ENCODE measurements around the gene UBR2.
"Not testable (repeated sequence)": the region's sequence is repeated elsewhere in the genome, so short reads cannot be mapped to it uniquely, and the experiment has no call there.

Gene UBR2

DNA sequence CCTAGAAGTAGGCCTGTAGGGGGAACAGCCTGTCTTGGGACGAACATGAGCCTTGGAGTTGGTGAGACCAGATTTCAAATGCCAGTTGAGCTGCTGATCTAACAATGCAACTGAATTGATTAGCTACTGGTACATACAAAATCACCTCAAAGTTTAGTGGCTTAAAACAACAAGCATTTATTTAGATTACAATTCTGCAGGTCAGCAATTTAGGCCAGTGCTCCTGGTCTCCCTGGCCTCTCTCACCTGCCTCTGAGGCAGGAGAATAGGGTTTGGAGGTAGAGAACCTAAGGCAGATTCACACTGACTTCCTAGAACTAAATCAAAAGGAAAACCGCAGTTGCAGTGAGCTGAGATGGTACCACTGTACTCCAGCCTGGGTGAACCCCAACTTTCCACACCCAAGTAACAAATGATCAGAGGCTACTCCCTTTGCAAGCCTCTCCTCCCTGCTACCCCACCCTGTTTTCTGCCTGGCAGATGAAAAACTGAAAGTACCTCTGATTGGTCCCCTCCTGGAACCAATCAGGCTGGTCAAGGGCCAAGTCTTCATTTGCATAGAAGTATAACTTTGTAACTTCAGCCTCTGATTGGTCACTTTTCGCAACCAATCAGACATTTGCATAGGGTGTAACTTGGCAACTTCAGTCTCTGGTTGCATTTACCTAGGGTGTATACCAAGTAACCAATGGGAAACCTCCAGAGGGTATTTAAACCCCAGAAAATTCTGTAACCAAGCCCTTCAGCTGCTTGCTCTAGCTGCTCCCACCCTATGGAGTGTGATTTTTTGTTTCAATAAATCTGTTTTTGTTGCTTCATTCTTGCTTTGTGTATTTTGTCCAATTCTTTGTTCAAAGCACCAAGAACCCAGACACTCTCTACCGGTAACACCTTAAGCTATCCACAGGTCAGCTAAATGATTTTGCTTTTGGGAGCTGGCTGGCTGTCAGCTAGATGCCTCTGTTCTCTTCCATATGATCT lies 8.1 kb upstream of the UBR2 start:
- DNase-seq (ENCODE audit: low spot score), result no peak

DNA sequence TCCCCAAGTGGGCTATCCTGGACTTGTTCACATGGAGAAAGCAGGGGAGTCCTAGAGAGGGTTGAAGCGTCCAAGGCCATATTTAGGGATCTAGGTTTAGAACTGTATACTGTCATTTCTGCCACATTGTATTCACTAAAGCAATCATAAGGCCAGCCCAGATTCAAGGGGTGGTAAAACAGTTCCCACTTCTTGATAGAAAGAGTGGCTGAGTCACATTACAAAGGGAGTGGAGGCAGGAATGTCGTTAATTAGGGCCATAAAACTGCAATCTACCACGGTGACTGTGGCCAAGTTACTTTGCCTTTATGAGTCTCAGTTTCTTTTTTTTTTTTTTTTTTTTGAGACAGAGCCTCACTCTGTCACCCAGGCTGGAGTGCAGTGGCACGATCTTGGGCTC lies 7.4 kb upstream of the UBR2 start:
- DNase-seq (ENCODE audit: low spot score), result no peak

DNA sequence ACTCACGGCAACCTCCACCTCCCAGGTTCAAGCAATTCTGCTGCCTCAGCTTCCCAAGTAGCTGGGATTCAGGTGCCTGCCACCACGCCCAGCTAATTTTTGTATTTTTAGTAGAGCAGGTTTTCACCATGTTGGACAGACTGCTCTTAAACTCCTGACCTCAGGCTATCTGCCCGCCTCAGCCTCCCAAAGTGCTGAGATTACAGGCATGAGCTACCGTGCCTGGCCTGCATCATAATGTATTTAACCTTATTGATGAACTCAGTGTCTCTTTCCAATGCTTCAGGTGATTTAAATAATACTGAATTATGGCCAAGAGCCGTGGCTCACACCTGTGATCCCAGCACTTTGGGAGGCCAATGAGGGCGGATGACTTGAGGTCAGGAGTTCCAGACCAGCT lies 4.6 kb upstream of the UBR2 start:
- DNase-seq (ENCODE audit: low spot score), result not testable (repeated sequence)

DNA sequence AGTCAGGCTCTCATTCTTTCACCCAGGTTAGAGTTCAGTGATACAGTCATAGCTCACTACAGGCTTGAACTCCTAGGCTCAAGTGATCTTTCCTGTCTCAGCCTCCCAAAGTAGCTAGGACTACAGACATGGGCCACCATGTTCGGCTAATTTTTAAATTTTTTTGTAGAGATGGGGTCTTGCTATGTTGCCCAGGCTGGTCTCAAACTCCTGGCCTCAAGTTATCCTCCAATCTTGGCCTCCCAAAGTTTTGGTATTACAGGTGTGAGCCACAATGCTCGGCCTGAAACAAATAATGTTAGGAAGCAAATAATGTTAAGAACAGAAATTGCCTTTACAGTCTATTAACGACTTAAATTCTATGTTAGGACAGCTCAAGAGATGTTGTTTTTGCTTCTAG lies 1.8 kb upstream of the UBR2 start:
- DNase-seq (ENCODE audit: low spot score), result no peak

DNA sequence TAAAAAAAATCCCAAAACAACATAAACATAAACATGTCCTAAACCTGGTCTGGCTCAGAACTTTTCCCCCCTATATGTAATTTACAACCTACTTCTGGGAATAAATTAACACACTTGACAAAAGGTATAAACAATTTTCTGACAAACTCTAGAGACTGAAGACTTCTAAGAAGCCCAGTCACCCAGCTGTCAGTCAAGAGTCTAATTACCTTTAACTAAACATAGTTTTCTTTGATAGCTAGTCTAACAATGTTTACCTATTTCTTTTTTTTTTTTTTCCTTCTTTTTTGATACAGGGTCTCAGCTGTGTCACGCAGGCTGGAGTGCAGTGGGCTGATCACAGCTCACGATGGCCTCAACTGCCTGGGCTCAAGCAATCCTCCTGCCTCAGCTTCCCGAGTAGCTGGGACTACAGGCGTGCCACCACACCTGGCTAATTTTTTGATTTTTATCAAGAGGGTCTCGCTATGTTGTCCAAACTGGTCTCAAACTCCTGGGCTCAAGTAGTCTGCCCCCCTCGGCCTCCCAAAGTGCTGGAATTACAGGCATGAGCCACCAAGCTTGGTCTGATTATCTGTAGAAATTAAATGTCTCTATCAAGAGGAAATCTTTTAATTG lies 932 bp upstream of the UBR2 start:
- DNase-seq (ENCODE audit: low spot score), result no peak

DNA sequence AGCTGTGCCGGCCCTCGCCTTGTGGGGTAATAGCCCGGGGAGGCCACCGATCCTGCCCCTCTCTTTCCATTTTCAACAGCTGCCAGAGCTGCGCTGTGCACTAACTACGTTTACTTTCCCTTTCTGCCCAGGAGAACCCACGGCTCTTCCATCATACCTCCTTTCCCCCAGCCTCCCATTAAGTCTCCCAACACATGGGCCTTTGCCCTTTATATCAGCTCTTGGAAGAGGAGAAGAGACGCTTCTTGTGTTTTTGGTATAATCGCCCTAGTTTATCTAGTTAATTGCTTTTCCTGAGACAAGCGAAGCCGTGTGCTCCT lies 637 bp downstream of the UBR2 start:
- DNase-seq (ENCODE audit: low spot score), result no peak

DNA sequence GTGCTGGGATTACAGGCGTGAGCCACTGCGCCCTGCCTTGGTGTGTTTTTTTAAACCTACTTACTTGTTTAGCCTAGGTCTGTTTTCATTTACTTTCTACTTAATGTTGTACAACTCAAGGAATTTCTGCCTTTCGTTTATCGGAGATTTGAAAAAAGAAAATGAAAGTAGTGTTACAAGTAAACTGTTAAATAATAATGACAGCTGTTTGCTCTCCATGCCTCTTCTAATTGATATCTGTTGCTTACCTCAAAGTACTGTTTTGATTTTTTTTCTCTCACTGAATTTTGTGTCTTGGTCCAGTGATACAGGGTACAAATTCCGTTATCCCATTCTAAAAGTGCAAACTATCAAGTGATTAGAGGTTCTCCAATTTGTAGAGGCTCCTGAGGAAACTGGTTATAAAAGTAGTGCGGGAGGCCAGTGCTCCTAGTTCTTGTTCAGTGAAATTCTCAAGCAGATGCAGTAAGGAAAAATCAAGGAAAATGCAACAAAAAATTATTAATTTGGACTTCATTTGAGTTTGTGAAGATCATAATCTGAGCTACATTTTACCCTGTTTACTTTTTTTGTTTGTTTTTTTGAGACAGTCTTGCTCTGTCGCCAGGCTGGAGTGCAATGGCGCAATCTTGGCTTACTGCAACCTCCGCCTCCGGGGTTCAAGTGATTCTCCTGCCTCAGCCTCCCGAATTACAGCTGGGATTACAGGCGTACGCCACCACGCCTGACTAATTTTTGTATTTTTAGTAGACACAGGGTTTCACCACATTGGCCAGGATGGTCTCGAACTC lies 2.2 kb downstream of the UBR2 start:
- no peak for DNase-seq (ENCODE audit: low spot score)

DNA sequence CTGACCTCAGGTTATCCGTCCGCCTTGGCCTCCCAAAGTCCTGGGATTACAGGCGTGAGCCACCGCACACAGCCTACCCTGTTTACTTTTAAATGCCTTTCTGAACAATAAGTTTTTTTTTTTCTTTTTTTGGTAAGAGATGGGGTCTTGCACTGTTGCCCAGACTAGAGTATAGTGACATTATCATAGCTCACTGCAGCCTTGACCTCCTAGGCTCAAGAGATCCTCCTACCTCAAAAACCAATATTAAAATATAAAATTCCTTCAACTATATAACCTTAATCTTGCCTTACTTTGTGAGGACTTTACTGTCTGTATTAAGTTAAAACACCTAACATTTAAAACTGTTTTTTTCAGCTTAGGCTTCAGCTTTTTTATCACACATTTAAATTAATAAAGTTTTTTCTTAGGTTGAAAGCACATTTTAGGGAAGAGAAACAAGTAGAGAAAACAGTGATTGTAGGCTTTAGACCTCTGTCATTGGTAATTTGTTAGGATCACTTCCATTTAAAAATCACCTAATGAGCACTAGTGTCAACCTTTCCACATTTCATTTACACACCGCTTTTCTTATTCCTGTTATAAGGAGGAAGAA lies 2.9 kb downstream of the UBR2 start:
- no peak for DNase-seq (ENCODE audit: low spot score)

DNA sequence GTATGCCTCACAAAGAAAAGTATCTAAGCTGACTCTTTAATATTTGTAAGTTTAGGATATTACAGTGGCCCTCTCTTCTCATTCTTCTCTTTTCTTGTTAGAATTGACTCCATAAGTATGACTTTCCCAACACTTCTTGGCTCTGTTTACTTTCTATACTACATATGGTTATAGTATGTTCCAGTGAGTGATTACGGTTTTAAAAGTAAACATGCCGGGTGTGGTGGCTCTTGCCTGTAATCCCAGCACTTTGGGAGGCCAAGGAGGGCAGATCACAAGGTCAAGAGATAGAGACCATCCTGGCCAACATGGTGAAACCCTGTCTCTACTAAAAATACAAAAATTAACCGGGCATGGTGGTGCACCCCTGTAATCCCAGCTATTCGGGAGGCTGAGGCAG lies 3.4 kb downstream of the UBR2 start:
- DNase-seq (ENCODE audit: low spot score), result not testable (repeated sequence)

DNA sequence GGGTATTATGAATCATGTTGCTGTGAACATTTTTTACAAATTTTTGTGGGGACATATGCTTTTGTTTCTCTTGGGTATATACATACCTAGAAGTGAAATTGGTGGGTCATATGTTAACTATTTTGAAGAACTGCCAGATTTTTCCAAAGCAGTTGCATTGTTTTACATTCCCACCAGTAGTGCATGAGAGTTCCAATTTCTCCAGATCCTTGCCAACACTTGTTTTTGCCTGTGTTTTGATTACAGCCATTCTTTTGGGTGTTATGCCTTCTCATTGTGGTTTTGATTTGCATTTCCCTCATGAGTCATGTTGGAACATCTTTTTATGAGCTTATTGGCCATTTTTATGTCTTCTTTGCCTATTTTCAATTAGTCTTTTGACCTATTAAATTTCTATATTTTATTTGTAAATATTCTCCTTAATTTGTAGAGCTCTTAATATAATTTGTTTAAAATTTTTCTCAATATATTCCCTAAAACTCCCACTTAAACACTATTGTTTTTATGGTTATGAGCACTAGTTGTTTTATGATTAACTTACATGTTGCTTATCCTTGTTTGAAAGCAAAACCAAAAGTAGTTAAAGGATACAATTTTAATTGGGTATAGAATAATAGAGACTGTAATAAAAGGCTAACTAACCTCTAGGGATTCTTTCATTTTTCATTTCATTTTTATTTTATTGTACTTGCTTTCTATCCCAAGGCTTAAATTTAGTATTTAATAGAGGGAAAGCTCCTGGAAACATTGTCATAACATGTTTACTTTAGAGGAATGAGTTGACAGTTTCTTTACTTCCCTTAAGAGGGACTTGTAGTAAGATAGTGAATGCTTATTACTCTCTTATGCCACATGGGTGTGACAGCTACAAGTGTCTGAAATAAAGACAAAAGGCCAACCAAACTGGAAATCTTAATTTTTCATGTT lies 5.5 kb downstream of the UBR2 start:
- DNase-seq (ENCODE audit: low spot score), result no peak

DNA sequence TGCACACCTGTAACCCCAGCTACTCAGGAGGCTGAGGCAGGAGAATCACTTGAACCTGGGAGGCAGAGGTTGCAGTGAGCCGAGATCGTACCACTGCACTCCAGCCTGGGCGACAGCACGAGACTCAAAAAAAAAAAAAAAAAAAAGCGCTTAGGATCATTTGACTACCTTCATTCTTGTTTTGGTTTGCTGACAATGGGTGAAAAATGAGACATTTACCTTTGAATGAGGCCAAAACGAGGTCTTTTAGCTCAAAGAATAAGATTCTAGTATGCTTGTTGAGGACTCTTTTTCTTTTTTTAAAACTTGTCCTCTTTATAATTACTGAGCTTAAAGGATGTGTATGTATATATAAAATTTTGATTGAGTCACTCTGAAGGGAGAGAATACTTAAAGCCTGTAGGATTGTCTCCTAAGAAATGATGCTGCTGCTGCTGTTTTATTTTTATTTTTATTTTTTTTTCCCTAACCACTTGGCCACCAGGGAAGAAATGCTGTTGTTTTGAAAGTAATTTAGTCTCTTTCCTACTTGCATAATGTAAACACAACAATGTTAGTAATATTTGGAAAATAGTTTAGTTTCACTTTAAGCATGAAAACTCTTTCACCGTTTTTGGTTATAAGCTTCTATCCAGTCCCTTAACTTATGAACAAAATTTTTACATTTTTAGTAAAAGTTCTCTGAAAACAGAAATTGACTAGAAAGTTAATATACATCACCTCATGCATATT lies 7.9 kb downstream of the UBR2 start:
- DNase-seq (ENCODE audit: low spot score), result no peak

DNA sequence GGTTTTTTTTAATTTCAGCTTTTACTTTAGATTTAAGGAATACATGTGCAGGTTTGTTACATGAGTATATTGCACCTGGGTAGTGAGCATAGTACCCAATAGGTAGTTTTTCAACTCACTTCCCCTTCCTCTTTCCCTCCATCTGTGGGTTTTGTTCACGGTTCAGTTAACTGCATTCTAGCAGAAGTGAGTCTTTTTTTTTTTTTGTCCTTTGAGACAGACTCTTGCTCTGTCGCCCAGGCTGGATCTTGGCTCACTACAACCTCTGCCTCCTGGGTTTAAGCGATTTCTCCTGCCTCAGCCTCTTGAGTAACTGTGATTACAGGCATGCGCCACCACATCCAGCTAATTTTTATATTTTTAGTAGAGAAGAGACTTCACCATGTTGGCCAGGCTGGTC lies 8.7 kb downstream of the UBR2 start:
- peak; percentile 42 for DNase-seq (ENCODE audit: low spot score)

DNA sequence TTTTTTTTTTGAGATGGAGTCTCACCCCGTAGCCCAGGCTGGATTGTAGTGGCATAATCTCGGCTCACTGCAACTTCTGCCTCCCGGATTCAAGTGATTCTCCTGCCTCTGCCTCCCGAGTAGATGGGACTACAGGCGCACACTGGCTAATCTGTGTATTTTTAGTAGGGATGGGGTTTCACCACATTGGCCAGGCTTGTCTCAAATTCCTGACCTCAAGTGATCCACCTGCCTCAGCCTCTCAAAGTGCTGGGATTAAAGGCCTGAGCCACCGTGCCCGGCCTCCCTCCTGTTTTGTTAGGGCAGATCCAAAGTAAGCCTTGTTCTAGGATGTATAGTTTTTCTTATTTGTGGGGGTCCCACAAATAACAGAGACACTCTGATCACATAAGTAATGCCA lies 12.7 kb downstream of the UBR2 start:
- not testable (repeated sequence) for DNase-seq (ENCODE audit: low spot score)

DNA sequence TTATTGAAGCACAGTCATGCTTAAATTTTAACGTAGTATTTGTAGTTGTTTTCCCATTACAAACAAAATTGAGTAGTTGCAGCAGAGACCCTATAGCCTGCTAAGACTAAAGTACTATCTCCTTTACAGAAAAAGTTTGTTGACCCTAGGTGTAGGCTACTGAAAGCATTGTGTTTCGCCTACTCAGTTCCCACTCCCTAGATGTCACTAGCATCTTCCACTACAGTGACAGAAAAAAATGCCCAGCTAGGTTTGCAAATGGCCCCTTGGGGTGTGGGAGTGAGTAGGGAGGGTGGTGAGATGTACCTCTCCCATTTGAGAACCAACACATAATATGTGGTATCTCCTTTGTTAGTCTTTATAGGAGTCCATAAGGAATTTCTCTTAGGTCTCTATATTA lies 34.5 kb downstream of the UBR2 start:
- DNase-seq (ENCODE audit: low spot score), result no peak

DNA sequence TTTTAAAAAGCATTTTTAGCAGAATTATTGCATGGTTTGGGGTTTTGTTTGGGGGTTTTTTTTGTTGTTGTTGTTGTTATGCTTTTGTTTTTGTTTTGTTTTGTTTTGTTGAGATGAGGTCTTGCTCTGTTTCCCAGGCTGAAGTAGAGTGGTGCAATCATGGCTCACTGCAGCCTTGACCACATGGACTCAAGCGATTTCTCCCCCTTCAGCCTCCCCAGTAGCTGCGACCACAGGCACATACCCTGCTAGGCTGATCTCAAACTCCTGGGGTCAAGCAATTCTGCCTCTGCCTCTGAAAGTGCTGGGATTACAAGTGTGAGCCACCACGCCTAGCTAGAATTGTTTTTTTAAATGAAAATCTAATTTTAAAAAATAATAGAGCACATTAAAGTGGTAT lies 35.7 kb downstream of the UBR2 start:
- DNase-seq (ENCODE audit: low spot score), result no peak

DNA sequence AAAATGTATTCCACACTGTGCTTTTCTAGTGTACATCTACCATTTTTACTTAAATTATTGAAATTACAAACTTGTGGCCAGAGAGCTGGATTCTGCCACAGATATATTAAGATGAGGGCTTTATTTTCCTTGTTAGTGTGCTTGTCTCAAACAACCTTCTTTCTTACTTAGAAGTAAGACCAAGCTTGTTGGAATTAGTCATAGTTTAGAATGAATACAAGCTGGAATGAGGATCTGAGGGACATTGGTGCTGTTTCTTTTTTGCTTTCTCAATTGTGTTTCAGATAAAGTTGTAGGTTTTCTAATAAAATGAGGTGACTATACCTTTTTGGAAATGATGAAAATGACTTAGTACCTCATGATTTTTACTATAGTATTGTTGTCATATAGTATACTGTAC lies 40.3 kb downstream of the UBR2 start:
- DNase-seq (ENCODE audit: low spot score), result no peak

DNA sequence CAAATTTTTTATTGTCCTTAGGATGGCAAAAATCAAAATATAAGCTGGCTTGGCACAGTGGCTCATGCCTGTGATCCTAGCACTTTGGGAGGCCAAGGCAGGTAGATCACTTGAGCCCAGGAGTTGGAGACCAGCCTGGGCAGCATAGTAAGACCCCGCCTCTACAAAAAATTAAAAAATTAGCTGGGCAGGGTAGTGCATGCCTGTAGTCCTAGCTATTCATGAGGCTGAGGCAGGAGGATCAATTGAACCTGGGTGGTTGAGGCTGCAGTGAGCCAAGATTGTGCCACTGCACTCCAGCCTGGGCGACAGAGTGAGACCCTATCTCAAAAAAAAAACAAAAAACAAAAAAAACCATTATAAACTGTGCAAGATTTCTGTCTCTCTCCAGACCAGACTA lies 40.9 kb downstream of the UBR2 start:
- DNase-seq (ENCODE audit: low spot score), result not testable (repeated sequence)

DNA sequence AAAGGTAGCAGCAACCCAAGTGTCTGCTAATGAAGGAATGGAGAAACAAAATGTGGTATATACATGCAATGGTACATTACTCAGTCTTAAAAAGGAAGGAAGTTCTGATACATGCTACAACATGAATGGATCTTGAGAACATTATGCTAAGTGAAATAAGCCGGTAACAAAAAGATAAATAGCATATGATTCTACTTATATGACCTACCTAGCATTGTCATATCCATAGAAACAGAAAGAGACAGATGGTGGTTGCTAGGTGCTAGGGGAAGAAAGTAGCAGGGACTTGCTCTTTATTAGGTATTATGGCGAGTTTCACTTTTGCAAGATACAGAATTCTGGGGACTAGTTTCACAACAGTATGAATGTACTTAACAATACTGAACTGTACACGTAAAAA lies 46.6 kb downstream of the UBR2 start:
- DNase-seq (ENCODE audit: low spot score), result no peak

DNA sequence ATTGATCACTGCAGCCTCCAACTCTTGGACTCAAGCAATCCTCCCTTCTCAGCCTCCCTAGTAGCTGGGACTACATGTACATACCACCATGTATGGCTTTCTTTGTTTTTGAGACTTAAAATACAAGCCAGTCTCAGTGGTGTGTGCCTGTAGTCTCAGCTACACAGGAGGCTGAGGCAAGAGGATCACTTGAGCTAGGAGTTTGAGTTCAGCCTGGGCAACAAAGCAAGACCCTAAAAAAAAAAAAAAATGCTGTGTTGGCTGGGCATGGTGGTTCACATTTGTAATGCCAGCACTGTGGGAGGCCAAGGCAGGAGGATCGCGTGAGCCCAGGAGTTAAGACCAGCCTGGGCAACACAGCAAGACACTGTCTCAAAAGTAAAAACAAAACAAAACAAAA lies 51.7 kb downstream of the UBR2 start:
- DNase-seq (ENCODE audit: low spot score), result no peak

DNA sequence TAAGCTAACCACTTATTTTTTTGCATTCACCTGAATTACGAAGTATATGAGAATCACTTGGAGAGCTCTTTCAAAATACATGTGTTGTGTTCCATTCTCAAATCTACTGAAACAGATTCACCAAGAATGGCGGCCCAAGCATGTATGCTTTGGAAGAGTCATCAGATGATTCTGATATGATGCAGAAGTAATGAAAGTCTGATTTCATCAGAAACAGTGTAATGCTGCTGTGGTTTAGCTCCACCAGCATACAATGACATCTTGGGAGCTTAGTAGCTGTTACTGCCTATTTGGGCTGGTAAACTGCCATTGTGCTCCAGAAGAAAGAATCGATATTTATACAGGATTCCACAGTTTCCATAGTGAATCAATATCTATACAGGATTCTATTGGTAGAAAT lies 52.9 kb downstream of the UBR2 start:
- no peak for DNase-seq (ENCODE audit: low spot score)

DNA sequence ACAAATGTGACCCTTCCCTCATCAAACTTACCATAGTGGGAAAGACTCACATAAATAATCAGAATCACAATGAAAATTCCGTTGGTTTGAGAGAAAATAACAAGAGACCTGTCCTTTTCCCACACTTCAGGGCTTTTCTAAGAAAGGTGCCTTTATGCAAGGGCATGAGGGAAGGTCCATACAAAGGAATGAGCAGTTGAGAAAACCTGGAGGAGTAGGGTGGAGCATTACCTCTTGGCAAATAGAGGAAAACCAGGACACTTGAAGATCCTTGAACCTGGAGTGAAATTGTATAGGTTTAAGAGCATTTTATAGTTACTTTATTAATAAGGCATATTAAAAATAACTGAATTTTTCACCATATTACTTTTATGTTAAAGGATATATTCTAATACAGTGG lies 54.3 kb downstream of the UBR2 start:
- no peak for DNase-seq (ENCODE audit: low spot score)
